HepG2 (cell line): ENCODE results near the gene UBASH3A. TPM values are rescaled to one million over a fixed set of nuclear protein-coding genes. Genes with fewer than 3 reads are reported as not detected.

Experiments used
- AGO2 ChIP-seq: fragments of 200-400 bp; formaldehyde crosslinking; optimal IDR thresholded peaks from 2 replicates; pipeline ENCODE3; 2017; ENCODE audit warnings: mild to moderate bottlenecking, low read depth, low read length, moderate library complexity
- ATF2 ChIP-seq: sonication (generic); formaldehyde crosslinking; IDR thresholded peaks from 2 replicates; pipeline ENCODE4 v1.4.0; 2020; ENCODE audit warnings: missing genetic modification reagents
- ATF5 ChIP-seq: sonication (generic); formaldehyde crosslinking; IDR thresholded peaks from 2 replicates; pipeline ENCODE4 v1.4.0; 2020; ENCODE audit warnings: mild to moderate bottlenecking, low read depth, missing genetic modification reagents
- ATM ChIP-seq: fragments of 450-650 bp; IDR thresholded peaks from 2 replicates; pipeline ENCODE4 v1.7.1; 2017; ENCODE audit warnings: mild to moderate bottlenecking, borderline replicate concordance
- HNRNPK ChIP-seq: fragments of 200-400 bp; formaldehyde crosslinking; IDR thresholded peaks from 2 replicates; pipeline ENCODE4 v1.6.1; 2018; ENCODE audit warnings: low read length, low read depth, moderate library complexity, mild to moderate bottlenecking; ENCODE audit not compliant: poor library complexity, severe bottlenecking
- KAT8 ChIP-seq: IDR thresholded peaks from 2 replicates; pipeline ENCODE4 v1.6.1; 2016; ENCODE audit warnings: missing genetic modification reagents, missing compliant biosample characterization
- KDM6A ChIP-seq: IDR thresholded peaks from 2 replicates; pipeline ENCODE4 v1.6.1; 2016; ENCODE audit warnings: low read depth
- KLF12 ChIP-seq: sonication (generic); formaldehyde crosslinking; IDR thresholded peaks from 2 replicates; pipeline ENCODE4 v1.4.0; 2020; ENCODE audit warnings: missing genetic modification reagents, borderline replicate concordance
- KLF15 ChIP-seq: sonication (generic); formaldehyde crosslinking; IDR thresholded peaks from 2 replicates; pipeline ENCODE4 v1.8.1; 2023; ENCODE audit warnings: borderline replicate concordance, mild to moderate bottlenecking, inconsistent platforms, missing genetic modification reagents, mixed read lengths
- MXD1 ChIP-seq: sonication (generic); formaldehyde crosslinking; IDR thresholded peaks from 2 replicates; pipeline ENCODE4 v1.4.0; 2020; ENCODE audit warnings: mild to moderate bottlenecking, missing genetic modification reagents
- NCOA1 ChIP-seq: sonication (generic); formaldehyde crosslinking; IDR thresholded peaks from 2 replicates; pipeline ENCODE4 v1.9.0; 2021; ENCODE audit warnings: missing genetic modification reagents
- PRDM15 ChIP-seq: sonication (generic); formaldehyde crosslinking; IDR thresholded peaks from 2 replicates; pipeline ENCODE4 v1.4.0; 2020; ENCODE audit warnings: missing genetic modification reagents
- SP140L ChIP-seq: sonication (generic); formaldehyde crosslinking; IDR thresholded peaks from 2 replicates; pipeline ENCODE4 v1.4.0; 2020; ENCODE audit warnings: missing genetic modification reagents, borderline replicate concordance
- THAP9 ChIP-seq: sonication (generic); formaldehyde crosslinking; IDR thresholded peaks from 2 replicates; pipeline ENCODE4; 2020; ENCODE audit warnings: missing genetic modification reagents, mild to moderate bottlenecking, borderline replicate concordance
- ZBTB21 ChIP-seq: sonication (generic); formaldehyde crosslinking; IDR thresholded peaks from 2 replicates; pipeline ENCODE4 v1.4.0; 2020; ENCODE audit warnings: missing genetic modification reagents
- ZNF225 ChIP-seq: sonication (generic); formaldehyde crosslinking; IDR thresholded peaks from 2 replicates; pipeline ENCODE4 v1.4.0; 2020; ENCODE audit warnings: mild to moderate bottlenecking, missing genetic modification reagents
- ZNF710 ChIP-seq: sonication (generic); formaldehyde crosslinking; IDR thresholded peaks from 2 replicates; pipeline ENCODE4 v1.5.0; 2020; ENCODE audit warnings: mild to moderate bottlenecking, missing genetic modification reagents, borderline replicate concordance
- polyA plus RNA-seq, 8 experiments: library from polyadenylated mRNA; depleted of rRNA in 3 of 8; stranded (reverse) in 7 of 8; unstranded in 1 of 8; fragments of >200 nt; fragmentation: Illumina TruSeq in 4 of 8; extraction: Trizol in 4 of 8; gene quantifications; 2 replicates each; pipeline versions ENCODE4 v1.2.1 to v1.2.3, GENCODE V29; 2011 to 2016; ENCODE audit warnings: low read depth in 4 of 8, missing spikeins in 1 of 8, mixed read lengths in 1 of 8; ENCODE audit not compliant: insufficient read depth in 1 of 8
- total RNA-seq, 5 experiments: library from RNA; depleted of rRNA; stranded (reverse); fragments of >200 nt; fragmentation: Illumina TruSeq; extraction: Trizol; gene quantifications; 2 replicates each; pipeline ENCODE4 v1.2.3, GENCODE V29; 2016; ENCODE audit warnings: low read depth in 1 of 5

The UBASH3A gene
- total and polyA plus RNA-seq, 2 of the 13 experiments (the other 11 are each of a cell fraction or from before 2014, with no cell fraction given), result not detected

GRCh38 chr21:42496120-42496838 is 92.6 kb downstream of the UBASH3A start, which contains the start of gene RSPH1 (continued):
- peak; percentile 75; the same call in 1 of the 2 replicates for TF ChIP-seq PRDM15 (CRISPR knock-in tag)
- TF ChIP-seq KLF12 (CRISPR knock-in tag), result no peak
- TF ChIP-seq ZNF710 (CRISPR knock-in tag), result no peak
- TF ChIP-seq MXD1 (CRISPR knock-in tag), result 0 out of 2 replicates have a peak, but pooled peaks have one; percentile 48
- 0 out of 2 replicates have a peak, but pooled peaks have one; percentile 12 for TF ChIP-seq ATF2
- TF ChIP-seq ZNF225, result 0 out of 2 replicates have a peak, but pooled peaks have one; percentile 28
- TF ChIP-seq THAP9 (CRISPR knock-in tag), result no peak
- TF ChIP-seq KLF15, result no peak
- TF ChIP-seq SP140L (CRISPR knock-in tag), result no peak
- TF ChIP-seq NCOA1 (CRISPR knock-in tag), result no peak
- no peak for TF ChIP-seq KDM6A (CRISPR knock-in tag)
- TF ChIP-seq ZBTB21 (CRISPR knock-in tag), result peak; percentile 79
- TF ChIP-seq ATM, result no peak
- TF ChIP-seq KAT8 (CRISPR knock-in tag), result 0 out of 2 replicates have a peak, but pooled peaks have one; percentile 14
- no peak for TF ChIP-seq AGO2
- no peak for TF ChIP-seq ATF5
- peak; percentile 25 for TF ChIP-seq HNRNPK
